OCI-LY7 (cell line): Measurements from ENCODE around the gene ENDOG.

ENCODE experiments used
- EZH2phosphoT487 ChIP-seq: fragments of 200-600 bp; sonication (generic); IDR thresholded peaks from 2 replicates; pipeline ENCODE4 v1.6.1; 2018; ENCODE audit warnings: low read depth, borderline replicate concordance, mild to moderate bottlenecking, mixed run types, antibody characterized with exemption, low read length, moderate library complexity, mixed read lengths
- TF ChIP-seq, protein P1 (sequence below): fragments of 200-600 bp; sonication (generic); conservative IDR thresholded peaks from 2 replicates; pipeline ENCODE4 v1.5.1; 2014; ENCODE audit warnings: mild to moderate bottlenecking, antibody characterized with exemption, low read length, moderate library complexity, mixed read lengths

- TF ChIP-seq, protein P1, sequence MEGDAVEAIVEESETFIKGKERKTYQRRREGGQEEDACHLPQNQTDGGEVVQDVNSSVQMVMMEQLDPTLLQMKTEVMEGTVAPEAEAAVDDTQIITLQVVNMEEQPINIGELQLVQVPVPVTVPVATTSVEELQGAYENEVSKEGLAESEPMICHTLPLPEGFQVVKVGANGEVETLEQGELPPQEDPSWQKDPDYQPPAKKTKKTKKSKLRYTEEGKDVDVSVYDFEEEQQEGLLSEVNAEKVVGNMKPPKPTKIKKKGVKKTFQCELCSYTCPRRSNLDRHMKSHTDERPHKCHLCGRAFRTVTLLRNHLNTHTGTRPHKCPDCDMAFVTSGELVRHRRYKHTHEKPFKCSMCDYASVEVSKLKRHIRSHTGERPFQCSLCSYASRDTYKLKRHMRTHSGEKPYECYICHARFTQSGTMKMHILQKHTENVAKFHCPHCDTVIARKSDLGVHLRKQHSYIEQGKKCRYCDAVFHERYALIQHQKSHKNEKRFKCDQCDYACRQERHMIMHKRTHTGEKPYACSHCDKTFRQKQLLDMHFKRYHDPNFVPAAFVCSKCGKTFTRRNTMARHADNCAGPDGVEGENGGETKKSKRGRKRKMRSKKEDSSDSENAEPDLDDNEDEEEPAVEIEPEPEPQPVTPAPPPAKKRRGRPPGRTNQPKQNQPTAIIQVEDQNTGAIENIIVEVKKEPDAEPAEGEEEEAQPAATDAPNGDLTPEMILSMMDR: no peak
- TF ChIP-seq EZH2phosphoT487: no peak
Measured at GRCh38 chr9:128846680-128847030, 28.4 kb downstream of the ENDOG start.
